COLO668 (cell line): ENCODE data around the gene PDE8A.
"Not testable (repeated sequence)": the region's sequence is repeated elsewhere in the genome, so short reads cannot be mapped to it uniquely, and the experiment has no call there.

ENCODE experiments used
- DNase-seq: peaks from one replicate; lab custom pipeline; 2025; ENCODE audit not compliant: unreplicated experiment; lab: John Stamatoyannopoulos, UW

The PDE8A gene

DNA sequence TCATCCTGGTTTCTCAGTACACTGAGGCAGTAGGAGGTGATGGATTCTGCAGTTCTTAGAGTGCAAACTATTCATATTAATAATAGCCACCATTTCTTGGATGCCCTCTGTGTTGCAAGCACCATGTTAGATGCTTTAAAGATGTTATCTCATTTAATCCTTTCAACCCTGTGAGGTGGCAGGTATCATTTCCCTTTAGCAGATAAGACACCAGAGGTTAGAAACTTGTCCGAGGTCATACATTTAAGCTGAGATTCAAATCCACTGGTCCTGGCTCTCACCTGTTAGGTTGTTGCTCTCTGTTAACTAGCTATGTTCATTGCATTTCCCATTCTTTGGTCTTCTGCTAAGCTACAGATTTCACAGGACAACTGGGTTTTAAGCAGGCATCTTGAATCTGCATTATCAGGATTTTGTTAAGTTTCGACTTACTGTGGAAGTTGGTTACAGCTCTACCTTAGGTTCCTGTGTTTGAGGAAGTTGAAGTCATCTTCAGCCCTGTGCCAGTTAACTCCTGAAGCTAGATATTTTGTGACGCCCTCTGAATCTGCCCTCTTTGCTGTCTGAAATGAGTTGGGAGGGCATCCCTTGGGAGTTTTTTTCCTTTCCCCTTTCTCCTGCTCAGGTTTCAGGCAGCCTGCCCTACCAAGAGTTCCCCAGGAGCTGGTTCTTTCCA is 6.4 kb downstream of the PDE8A start:
- DNase-seq = no peak

DNA sequence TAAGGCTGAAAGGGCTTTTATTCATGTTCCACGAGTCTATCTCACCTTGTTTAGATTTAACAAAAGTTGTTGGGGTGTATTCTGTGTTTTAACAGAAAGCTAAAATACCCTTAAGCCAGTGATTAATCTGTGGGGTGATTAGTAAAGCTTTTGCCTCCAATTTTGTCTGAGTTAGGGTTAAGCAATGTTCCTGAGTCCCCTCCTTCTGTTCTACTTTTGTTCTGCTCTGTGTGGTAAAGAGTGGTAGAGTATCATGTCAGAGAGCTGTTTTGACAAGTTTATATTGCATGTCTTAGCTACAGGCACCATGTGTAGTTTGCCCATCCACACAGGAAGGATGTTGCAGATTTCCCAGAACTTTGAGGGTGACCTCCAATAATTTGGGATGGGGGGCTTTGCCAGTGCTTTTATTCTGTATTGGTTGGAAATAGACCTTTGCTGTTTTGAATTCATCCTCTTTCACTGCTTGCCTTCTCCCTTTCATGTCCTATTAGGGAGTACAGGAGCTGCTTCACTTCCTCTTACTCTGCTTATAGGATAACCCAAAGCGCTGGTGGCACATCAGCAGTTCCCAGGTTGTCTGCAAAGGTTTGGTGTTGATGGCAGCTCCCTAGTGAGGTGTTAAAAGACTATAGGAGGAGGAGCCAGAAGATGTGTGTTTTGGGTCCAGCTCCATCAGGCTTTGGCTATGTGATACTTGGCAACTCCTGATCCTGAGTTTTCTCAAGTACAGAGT is 7.4 kb downstream of the PDE8A start:
- DNase-seq = no peak

DNA sequence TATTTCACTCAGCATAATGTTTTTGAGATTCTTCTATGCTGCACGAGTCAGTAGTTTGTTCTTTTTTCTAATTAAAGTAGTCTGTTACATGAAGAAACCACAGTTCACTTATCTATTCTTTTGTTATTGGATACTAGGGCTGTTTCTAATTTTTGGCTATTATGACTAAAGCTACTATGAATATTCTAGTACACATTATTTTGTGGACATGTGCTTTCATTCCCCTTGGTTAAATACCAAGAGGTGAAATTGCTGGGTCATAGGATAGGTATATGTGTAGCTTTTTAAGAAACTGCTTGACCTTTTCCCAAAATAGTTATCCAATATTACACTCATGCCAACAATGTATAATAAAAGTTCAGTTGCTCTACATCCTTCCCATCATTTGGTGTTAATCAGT is 8.9 kb downstream of the PDE8A start:
- no peak for DNase-seq

DNA sequence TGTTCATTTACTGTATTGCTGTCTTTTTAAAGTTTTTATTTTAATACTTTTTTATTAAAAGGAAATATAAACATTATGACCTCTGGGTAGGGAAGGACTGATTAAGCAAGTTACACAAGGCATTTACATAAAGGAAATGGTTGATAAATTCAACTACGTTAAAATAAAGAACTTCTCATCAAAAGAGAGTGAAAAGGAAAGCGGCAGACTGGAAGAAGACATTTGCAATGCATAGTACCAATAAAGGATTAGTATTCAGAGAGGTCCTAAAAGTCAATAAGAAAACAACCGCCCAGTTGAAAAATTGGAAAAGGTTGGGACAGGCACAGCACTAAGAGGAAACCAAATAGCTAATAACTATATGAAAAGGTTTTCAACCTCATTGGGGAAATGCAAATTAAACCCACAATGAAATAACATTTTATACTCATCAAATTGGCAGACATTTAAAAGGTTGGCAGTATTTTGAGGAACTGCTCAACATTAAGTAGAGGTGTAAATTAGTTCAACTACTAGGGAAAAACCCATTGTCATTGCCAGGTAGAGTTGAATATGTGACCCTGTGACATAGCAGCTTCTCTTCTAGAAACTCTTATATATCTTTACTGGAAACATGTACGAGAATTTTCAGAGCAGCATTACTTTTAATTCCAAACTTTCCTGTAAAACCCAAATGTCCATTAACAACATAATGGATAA is 9.5 kb downstream of the PDE8A start:
- DNase-seq = no peak

DNA sequence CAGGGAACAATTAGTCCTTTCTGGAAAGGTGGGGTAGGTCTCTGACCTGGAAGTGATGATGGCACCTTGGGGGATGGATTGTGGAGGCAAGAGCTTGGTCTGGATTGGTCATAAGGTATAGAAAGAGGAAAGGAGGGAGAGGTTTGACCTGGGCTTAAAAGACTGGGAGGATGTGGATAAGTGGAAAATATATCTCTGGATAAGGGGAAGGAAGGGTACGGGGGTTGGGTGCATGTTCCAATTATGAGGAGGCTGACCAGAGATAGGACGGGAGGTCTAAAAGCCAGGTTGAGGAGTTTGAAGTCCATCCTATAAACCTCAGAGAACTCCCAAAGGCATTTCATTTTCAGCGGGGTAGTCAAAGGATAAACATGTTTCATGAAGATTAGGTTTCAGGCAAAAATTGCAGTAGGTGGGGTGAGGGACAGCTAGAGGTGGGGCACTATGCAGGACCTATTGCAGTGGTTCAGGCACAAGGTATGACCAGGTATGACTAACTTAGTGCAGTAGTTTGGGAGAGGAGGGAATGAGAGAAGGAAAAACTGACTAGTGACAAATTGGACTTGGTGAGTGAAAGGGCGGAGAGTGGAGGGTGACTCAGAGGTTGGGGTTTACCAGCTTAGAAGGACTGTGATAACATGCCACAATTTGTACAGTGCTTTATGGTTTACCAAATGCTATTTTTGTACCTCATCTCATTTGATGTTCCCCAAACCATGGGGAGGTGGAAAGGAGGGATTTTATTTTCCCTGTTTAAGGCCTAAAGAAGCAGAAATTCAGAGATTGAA is 10.7 kb downstream of the PDE8A start:
- DNase-seq = no peak

DNA sequence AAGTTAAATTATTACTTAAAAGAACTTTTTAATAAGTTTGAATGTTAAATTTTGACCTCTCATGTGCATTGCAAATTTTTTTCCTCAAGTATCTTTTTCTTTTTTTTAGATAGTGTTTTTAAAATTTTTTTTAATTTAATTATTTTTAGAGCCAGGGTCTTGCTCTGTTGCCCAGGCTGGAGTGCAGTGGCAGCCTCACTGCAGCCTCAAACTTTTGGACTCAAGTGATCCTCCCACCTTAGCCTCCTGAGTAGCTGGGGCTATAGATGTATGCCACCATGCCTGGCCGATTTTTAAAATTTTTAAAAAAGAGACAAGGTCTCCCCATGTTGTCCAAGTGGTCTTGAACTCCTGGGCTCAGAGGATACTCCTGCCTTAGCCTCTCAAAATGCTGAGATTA is 14.4 kb downstream of the PDE8A start:
- no peak for DNase-seq

DNA sequence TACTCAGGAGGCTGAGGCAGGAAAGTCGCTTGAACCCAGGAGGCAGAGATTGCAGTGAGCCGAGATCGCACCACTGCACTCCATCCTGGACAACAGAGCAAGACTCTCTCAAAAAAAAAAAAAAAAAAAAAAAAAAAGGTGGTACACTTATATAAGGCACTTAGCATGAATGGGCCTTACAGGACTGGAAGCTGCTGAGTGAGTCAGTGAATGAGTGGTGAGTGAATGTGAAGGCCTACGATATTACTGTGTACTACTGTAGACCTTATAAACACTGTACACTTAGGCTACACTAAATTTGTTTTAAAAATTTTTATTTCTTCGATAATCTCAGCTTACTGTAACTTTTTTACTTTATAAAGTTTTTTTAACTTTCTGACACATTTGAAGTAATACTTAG is 15.1 kb downstream of the PDE8A start:
- DNase-seq = not testable (repeated sequence)

DNA sequence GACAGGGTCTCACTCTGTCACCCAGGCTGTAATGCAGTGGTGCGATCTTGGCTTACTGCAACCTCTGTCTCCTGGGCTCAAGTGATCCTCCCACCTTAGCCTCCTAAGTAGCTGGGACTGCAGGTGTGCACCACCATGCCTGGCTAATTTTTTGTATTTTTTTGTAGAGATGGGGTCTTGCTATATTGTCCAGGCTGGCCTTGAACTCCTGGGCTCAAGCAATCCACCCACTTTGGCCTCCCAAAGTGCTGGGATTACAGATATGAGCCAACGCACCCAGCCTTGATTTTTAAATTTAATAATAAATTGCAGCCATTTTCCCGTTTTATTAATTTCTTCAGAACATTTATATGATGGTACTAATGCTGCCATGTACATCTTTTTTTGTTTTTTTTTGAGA is 15.6 kb downstream of the PDE8A start:
- not testable (repeated sequence) for DNase-seq

DNA sequence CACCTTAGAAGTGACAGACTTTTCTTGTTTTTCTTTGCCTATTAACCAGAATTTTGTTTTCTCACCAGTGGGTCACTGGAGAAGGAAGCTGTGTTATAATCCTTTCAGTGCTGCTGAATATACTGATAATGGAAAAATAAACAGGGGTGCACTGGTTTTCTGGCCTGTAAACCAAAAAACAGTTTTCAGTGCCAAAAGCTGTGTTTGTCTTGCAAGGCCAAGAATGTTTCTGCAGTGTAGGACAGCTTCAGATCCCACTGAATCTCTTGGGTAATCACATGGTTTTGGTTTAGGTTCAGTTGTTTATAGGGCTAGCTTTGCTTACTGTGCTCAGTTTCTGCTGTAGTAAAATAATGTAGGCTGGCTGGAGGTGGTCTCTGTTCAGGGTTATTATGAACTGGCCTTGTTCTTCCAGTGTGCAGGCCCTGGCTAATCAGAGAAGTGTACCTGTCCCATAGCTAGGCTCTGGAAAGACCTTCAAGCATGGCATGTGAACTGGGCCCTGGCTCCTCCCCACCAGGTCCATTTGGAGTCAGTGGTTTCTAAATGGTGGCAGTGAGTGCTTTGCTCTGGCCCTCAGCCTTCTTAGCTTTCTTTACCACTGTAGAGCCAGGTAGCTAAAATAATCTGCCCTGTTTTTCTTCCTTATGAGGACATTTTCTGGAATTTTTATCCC is 18.7 kb downstream of the PDE8A start:
- DNase-seq = no peak

DNA sequence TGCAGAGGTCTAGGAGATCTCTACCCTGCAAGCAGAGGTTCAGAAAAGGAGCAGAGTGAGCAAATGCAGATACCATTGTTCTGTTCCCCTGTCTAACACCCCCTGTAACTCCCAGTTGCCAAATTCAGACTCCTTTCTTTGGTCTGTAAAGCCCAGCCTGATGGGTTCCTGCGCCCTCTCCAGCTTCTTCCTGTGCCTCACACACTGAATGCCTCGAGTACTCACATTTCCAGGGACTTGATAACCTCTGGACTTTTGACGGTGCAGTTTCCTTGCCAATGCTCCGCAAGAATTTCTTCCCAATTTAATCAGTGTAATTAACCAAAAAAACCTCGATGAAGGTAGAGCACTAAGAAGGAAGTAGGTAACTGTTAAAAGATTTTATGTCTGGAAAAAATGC is 19.3 kb downstream of the PDE8A start:
- no peak for DNase-seq

DNA sequence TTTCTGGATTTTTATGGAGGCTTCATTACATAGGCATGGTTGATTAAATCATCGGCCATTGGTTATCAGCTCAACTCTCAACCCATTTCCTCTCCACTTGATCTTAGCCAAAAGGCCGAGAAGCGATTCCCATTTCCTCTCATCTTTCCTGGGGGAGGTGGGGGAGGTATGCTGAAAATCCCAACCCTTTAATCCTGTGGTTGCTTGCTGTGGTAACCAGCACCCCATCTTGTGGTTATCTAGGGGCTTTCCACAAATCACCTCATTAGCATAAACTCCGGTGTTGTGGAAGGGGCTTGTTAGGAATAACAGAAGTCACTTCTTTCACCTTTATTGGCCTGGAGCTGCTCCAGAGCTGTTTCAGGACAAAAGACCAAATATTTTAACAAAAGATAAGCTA is 20.9 kb downstream of the PDE8A start:
- DNase-seq = no peak

DNA sequence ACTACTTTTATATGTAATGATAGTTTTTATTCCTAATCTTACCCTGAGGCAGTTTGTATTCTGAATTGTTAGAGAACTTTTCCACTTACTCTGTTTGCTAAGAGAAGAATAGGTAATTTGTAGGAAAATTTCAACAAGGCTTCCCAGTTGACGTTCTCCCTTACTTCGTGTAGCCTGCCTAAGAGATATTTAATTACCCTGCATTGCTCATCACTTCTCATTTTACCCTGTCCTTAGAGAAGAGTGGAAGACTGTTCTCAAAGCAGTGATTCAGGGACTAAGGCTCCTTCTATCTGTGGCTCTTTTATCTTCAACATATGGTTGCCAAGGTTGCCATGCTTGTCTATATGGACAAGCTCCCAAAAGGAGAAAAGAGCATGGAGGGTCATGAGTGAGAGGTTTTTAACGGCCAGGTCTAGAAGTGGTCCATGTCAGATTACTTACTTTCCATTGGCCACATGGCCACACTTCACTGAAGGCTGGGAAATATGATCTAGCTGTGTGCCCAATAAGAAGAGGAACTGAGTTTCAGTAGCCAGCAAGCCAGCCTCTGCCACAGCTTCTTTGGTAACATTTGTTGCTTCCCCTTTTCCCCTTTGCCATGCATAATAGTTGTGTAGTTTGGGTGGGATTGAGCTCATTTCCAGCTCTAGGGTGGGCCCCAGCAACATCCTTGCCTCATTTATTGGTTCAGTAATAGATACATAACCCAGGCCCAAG is 22.1 kb downstream of the PDE8A start:
- DNase-seq = no peak

DNA sequence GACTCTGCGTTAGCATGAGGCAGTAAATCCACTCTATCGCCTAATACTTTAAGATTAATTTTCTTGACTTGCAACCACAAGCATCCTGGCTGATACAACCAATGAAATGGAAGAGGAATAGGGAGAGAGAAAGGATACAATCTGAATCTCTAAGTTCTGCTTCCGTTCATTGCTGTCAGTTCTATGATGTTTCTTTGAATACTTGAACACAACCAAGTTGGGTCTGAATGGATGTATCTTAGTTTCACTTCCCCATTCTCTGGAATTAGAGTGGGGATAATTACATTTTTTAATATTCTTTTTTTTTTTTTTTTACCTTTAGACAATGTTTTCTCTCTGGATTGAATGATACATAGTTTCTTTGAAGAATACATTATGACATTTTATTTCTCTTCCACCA is 22.9 kb downstream of the PDE8A start:
- no peak for DNase-seq

DNA sequence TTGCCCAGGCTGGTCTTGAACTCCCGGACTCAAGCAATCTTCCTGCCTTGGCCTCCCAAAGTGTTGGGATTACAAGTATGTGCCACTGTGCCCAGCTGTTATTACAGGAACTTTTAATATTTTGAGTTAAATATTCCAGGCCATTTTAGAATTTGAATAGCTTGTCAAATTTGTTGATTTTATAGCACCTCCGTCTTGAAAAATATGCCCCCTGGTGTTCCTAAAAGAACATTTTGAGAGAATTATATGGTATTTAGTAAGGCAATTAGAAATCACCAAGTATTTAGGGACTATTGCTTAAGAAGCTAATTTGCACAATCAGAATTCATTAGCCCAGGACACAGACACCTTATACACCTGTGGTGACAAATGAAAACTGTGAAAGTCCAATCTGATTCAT is 23.7 kb downstream of the PDE8A start:
- no peak for DNase-seq

DNA sequence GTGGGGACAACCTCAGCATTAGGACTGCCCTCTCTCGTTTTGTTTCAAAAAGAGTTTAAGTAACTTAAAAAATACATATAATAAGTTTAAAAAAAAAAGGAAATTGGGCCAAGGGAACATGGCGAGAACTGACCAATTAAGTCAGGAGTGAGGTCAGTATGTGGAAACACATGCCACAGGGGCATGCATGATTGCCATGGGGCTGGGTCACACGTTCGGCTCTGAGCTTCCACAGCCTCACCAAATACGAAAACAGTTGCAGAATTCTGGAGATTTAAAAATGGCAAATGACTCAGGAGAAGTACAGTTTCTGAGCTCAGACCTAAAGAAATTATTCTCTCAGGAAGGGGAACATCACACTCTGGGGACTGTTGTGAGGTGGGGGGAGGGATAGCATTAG is 24.1 kb downstream of the PDE8A start:
- DNase-seq = no peak

DNA sequence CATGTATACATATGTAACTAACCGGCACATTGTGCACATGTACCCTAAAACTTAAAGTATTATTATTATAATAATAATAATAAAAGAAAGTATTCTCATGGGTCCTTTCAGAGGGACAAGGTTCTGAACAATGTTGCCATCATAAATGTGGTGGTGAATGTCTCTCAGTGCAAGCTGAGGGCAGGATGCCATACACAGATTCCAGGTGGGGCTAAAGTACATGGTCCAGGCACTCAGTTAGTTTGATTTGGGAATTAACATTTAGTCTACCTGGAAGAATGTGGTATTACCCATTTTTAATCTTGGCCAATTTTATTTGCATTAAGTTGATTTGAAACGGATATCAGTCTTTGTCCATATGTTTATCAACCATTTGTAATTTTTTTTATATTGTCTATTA is 24.5 kb downstream of the PDE8A start:
- DNase-seq = no peak

DNA sequence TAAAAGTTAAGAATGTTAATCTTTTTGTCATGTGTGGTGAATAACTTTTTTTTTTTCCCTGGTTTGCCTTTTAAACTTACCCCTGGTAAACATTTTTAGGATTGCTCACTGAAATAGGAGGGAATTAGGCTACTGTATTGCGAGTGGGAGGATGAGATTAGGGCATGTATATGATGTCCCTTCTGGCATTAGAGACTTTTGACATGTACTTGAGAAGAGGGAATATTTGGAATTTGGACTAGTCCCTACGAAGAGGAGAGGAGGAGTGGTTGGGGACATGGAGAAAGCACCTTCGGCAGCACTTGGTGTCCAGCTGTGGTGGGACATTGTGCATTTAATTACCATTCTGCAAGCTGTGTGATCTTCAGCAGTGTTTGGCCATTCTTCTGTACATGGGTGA is 25.0 kb downstream of the PDE8A start:
- DNase-seq = no peak

DNA sequence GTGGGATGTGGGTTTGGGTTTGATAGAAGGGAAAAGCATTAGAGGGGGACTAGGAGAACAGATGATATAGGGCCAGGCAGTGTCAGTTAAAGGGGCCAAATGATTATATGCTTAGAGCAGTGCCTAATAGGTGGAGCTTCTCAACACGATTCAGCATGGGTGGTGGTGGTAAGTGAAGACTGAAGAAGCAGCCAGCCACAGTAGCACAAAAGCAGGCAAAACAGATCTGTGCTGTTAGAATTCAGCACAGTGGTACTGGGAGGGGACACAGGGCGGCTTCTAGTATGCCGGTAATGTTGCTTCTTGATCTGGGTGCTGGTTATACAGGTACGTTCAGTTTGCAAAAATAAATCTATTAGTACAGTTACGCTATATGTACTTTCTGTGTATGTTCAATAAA is 25.5 kb downstream of the PDE8A start:
- DNase-seq = no peak

DNA sequence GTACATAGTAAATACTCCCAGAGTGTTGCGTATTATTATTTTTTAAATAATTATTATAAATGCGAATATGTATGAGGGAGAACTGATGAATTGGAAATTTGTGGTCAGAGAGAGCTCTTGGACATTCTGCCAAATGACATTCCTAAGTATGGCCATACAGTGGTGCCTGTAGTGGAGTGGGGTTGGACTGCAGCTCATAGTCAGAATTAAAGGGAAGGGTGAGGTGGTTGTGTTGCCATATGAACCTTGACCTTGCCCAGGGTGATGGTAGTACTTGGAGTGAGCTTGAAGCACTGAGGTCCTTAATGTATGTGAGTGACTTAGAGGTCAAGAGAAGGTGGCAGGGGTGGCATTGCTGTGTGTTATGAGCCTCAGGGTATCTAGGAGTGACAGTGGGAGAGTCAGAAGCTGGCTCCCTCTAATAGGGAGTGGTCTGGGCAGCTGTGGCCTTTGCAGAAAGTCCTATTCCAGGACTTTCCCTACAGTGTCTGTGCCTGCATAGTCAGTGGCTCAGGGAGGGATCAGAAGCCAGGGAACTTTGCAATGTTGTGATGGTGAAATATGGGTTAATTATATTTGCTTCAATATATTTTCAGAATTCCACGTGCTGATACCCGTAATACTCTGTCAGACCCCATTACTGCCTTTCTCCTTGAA is 26.2 kb downstream of the PDE8A start:
- no peak for DNase-seq
